HG03039 (cell line): ENCODE measurements around the gene ZBTB17.
"Not testable (repeated sequence)": the region's sequence is repeated elsewhere in the genome, so short reads cannot be mapped to it uniquely, and the experiment has no call there.

Source experiments
- ATAC-seq: cut with Tn5 transposase; IDR thresholded peaks from one replicate; pipeline ENCODE4 v1.9.1; 2021; ENCODE audit warnings: mild to moderate bottlenecking, moderate library complexity; ENCODE audit not compliant: unreplicated experiment

ZBTB17 gene

GRCh38 chr1:15991427-15992186, 15.7 kb upstream of the ZBTB17 start:
- no peak for ATAC-seq

DNA sequence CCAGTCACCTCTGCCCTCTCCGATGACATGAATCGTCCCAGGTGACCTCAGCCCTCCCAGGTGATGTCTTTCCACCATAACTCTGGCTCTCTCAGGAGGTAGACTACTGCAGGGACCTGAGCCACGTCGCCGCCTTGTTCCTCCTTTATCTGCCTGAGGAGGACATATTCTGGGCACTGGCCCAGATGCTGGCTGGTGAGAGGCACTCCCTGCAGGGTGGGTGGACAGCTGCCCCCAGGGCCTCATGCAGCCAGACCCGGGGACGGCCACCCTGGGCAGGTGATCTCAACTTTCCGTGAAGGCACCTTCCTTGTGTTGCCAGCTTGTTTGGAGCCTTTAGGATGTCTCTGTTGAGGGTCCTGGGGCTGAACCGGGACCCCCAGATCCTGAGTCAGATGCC, 13.9 kb upstream of the ZBTB17 start:
- no peak for ATAC-seq

GRCh38 chr1:15988856-15989736, 13.2 kb upstream of the ZBTB17 start:
- ATAC-seq, result no peak

DNA sequence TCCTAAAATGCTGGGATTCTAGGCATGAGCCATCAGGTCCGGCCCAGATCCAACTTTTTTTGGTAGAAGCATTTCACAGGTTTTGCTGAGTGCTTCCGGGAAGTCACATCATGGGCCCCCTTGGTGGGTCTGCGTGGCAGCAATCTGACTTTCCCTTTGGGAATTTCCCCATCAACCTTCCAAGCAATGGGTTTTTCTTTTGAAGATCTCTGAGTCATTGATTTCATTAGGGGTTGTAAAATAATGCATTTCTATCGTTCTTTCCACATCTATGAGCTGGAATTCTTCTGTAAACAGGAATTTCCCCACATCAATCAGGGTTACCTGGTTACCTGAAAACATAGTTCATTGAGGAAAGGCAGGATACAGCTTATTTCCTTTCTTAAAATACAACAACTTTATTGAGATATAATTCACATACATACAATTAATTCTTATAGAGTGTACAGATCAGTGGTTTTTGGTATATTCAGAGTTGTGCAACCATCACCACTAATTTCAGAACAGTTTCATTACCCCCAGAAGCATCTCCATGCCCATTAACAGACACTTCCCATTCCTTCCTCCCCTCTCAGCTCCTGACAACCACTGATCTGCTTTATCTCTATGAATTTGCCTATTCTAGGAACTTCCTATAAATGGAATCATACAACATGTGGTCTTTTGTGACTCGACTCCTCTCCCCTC, 9.9 kb upstream of the ZBTB17 start:
- no peak for ATAC-seq

DNA sequence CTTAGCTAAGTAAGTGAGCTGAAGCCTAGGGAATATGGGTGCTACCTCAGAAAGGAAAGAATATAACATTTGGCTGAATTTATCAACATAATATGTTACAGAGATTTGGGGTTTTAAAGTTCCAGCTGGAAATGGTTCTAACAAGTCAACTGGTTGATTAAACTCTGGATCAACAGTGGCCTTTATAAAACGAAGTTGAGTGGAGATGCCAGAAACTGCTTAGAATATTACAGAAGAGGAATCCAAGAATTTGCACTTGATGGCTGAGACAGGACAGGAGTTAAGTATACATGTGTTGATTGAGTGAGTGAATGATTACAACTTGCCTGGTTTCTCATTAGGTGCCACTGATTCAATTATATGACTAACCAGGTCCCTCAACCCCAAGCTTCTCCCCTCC, 7.4 kb upstream of the ZBTB17 start:
- no peak for ATAC-seq

DNA sequence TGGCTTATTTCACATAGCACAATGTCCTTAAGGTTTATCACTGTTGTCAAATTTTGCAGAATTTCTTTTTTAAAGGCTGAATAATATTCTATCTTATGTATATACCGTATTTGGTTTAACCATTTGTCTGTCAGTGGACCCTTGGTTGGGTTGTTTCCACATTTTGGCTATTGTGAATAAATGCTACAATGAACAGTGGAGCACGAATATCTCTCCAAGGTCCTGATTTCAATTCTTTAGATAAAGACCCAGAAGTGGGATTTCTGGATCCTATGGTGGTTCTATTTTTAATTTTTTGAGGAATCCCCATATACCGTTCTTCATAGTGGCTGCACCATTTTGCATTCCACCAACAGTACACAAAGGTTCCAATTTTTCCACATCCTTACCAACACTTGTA, 5.8 kb upstream of the ZBTB17 start:
- ATAC-seq, result no peak

DNA sequence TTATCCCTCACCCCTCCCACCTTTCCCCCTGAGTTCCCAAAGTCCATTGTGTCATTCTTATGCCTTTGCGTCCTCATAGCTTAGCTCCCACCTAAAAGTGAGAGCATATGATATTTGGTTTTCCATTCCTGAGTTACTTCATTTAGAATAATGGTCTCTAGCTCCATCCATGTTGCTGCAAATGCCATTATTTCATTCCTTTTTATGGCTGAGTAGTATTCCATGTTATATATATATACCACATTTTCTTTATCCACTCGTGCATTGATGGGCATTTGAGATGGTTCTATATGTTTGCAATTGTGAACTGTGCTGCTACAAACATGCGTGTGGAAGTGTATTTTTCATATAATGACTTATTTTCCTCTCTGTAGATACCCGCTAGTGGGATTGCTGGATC, 2.0 kb upstream of the ZBTB17 start:
- ATAC-seq, result not testable (repeated sequence)

DNA sequence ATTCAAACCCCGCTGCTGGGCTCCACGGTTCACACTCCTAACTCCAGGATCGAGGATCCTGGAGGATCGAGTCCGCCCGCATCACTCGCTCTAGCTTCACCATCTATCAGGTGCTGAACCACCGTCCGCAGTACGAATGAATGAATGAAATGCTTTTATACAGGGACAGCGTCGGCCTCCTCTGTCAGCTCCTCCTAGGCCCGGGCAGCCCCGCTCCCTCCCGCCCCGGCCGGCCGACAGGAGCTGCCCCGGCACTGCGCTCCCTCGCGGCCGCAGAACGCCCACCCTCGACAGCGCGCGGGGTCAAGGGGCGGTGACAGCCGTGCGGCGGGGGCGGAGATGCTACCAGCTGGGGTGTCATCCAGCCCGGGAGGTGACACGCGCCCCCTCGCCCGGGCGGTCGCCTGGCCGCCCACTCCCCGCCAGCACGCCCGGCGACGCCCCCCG, 520 bp downstream of the ZBTB17 start:
- peak; percentile 56 for ATAC-seq

- no peak for ATAC-seq
Measured at GRCh38 chr1:15974855-15975254, 1.0 kb downstream of the ZBTB17 start.

DNA sequence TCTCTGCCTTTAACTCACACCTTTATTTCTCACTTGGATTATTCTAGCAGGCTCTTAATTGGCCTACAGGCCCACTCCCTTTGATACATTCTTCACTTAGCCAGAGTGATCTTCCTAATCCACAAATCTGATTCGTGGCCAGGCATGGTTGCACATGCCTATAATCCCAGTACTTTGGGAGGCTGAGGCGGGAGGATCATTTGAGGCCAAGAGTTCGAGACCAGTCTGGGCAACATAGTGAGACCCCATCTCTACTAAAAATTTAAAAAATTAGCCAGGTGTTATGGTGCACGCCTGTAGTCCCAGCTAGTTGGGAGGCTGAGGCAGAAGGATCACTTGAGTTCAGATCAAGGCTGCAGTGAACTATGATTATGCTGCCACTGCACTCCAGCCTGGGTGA, 2.1 kb downstream of the ZBTB17 start:
- ATAC-seq, result no peak

DNA sequence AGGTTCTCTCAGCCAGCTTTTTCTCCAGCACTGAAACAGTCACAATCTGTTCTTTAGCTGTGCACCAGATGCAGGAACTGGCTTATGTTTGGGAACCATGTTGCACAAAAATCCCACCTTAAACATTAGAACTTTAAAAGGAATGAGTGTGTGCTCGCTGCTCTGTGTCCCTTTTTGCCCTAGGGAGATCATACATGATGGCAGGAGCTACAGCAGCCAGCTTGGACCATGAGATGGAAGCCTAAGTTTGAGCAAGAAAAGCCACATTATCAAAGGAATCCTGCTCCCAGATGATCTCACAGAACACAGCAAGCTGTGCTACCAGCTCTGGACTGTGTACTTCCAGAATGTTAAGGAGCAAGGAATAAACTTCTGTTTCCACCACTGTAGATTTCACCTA, 3.5 kb downstream of the ZBTB17 start:
- ATAC-seq, result no peak

- ATAC-seq, result no peak
Measured at GRCh38 chr1:15970911-15971310, 5.0 kb downstream of the ZBTB17 start.

GRCh38 chr1:15969321-15969880, 6.5 kb downstream of the ZBTB17 start:
- ATAC-seq, result no peak

- ATAC-seq, result no peak
Measured at GRCh38 chr1:15968172-15968571, 7.7 kb downstream of the ZBTB17 start.

DNA sequence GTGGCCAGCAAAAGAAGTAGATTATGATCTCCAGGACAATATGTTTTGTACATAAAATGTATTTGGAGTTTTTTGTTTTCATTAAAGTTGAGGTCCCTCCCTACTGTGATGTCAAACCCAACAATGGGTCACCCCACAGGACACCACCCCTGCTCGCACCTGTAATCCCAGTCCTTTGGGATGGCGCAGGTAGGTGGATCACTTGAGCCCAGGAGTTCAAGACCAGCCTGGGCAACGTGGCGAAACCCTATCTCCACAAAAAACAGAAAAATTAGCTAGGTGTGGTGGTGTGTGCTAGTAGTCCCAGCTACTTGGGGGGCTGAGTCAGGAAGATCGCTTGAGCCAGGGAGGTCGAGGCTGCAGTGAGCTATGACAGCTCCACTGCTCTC, 9.0 kb downstream of the ZBTB17 start:
- ATAC-seq, result no peak

DNA sequence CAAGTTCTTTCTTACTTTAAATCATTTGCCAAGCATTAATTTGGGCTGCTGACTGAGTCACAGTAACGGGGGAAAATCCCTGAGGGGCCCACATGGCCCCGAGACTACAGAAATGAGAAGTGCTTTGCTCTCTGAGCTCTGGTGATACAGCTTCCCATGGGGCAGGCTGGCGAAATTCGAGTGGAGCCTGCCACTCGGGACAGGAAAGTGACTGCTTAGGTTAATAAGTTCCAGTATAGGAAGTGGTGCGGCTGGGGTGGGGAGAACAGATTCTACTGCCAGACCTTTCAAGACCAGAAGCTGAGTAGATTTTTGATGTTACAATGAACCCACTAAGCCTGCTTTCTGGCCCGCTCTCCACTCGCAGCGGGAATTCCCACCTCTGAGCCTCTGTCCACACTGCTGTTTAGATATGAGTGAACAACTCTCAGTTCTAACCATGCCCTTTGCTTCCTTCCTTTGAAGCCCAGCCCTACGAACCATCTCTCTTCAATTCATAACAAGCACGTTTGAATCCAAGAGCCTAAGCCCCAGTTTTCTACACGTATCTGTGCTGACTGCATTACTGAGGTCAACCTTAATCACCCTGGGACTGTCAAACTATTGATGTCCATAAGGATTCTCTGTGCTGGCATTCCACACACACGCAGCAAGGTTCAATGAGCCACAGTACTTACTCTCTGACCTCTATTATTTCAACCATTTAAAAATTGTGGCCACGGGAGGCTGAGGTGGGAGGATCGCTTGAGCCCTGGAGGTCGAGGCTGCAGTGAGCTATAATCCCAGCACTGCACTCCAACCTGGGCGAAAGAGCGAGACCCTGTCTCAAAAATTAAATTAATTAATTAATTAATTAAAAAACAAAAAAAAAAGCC, 9.6 kb downstream of the ZBTB17 start:
- ATAC-seq, result peak; percentile 58

DNA sequence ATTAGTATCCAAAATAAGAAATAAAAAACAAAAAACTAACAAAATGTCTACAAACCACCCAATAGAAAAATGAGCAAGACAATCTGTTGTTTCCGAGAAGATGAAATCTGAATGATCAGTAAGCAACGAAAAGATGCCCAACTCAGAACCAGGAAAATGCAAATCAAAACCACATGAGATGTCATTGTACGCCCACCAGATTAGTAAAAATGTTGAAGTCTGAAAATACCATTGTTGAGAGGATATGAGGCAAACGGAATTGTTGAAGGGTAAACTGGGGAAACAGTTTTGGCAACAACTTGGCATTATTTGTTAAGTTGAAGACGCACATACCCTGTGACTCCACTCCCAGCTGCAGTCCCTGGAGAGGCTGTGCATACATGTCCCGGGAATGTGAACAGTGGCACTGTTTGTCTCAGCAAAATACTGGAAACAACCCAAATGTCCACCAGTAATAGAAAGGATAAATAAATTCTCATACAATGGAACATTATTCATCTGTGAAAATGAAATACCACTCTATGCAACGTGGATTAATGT, 10.6 kb downstream of the ZBTB17 start:
- ATAC-seq, result no peak

DNA sequence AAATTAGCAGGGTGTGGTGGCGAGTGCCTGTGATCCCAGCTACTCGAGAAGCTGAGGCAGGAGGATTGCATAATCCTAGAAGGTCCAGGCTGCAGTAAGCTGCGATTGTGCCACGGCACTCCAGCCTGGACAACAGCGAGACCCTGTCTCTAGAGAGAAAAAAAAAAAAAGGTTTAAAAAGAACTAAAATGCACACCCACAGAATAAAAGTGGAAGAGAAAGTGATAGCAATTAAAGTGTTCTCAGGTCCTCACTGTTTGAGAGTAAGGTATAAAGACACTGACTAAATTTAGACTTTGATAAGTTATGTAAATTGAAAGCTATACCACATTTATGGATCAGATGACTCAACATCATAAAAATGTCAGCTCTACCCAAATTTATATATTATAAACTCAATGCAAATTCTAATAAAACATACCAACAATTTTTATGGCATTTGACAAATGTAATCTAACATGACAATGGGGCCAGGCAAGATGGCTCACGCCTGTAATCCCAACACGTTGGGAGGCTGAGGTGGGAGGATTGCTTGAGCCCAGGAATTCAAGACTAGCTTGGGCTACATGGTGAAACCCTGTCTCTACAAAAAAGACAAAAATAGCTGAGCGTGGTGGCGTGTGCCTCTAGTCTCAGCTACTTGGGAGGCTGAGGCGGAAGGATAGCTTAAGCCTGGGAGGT, 11.8 kb downstream of the ZBTB17 start:
- ATAC-seq, result no peak

- no peak for ATAC-seq
Measured at GRCh38 chr1:15963363-15963967, 12.4 kb downstream of the ZBTB17 start.
